ENCODE results near the gene AGER. TPM values are rescaled to one million over a fixed set of nuclear protein-coding genes. Genes with fewer than 3 reads are reported as not detected.
A peak's percentile ranks its signal among the peaks of the same experiment; 100 is the strongest.

Gene AGER
- total and polyA plus RNA-seq, 9 of the 15 experiments (the other 6 are each of a cell fraction or from before 2014, with no cell fraction given): 1.2 to 11.5 (median 4.1) TPM

- TF ChIP-seq ZNF512 (tag; IDR thresholded peaks at IDR 0.05) (peak; percentile 55; the same call in 1 of the 2 replicates), SMARCC2 (IDR thresholded peaks at IDR 0.05; ENCODE audit: low read depth) (0 out of 2 replicates have a peak, but pooled peaks have one; percentile 10), ZBTB26 (CRISPR knock-in tag; IDR thresholded peaks at IDR 0.05) (no peak), POLR2H (tag; IDR thresholded peaks at IDR 0.05; ENCODE audit: low read depth) (no peak), TFAP4 (CRISPR knock-in tag; IDR thresholded peaks at IDR 0.05; ENCODE audit: borderline replicate concordance) (0 out of 2 replicates have a peak, but pooled peaks have one; percentile 45), ZNF586 (CRISPR knock-in tag; conservative IDR thresholded peaks at IDR 0.05) (no peak), NFATC3 (IDR thresholded peaks at IDR 0.05) (0 out of 2 replicates have a peak, but pooled peaks have one; percentile 24), GABPB1 (CRISPR knock-in tag; IDR thresholded peaks at IDR 0.05) (no peak), ZNF780A (CRISPR knock-in tag; IDR thresholded peaks at IDR 0.05) (no peak), SMARCA4 (IDR thresholded peaks at IDR 0.05) (0 out of 2 replicates have a peak, but pooled peaks have one; percentile 15), ZBTB12 (CRISPR knock-in tag; IDR thresholded peaks at IDR 0.05) (peak; percentile 28; the same call in 1 of the 2 replicates), MLLT1 (IDR thresholded peaks at IDR 0.05) (peak; percentile 30 to 47; a peak in 3 of 4 replicates), EWSR1 (IDR thresholded peaks at IDR 0.05; ENCODE audit: borderline replicate concordance, low read depth, partially characterized antibody) (no peak), RBM39 (optimal IDR thresholded peaks at IDR 0.05; ENCODE audit: low read depth, low read length) (peak; percentile 55), ETS2 (tag; IDR thresholded peaks at IDR 0.05; ENCODE audit: borderline replicate concordance, poor library complexity, severe bottlenecking) (no peak), ERF (CRISPR knock-in tag; IDR thresholded peaks at IDR 0.05) (no peak), ZNF224 (CRISPR knock-in tag; IDR thresholded peaks at IDR 0.05) (no peak), YY1 (IDR thresholded peaks at IDR 0.05; ENCODE audit: borderline replicate concordance in 1 of 3, control insufficient read depth in 1 of 3, extremely low read depth in 1 of 3, insufficient read depth in 3 of 3, insufficient read length in 1 of 3, insufficient replicate concordance in 2 of 3, low read depth in 1 of 3, low read length in 2 of 3) (peak in 1 of 3 experiments; percentile 16), ZNF23 (CRISPR knock-in tag; IDR thresholded peaks at IDR 0.05) (no peak), ZNF316 (IDR thresholded peaks at IDR 0.05) (no peak; the same call in none of the 2 replicates)
Observed at GRCh38 chr6:32178547-32179440, 5.3 kb downstream of the AGER start (continued).
